Body of pancreas (tissue), 4 donors: Measurements from ENCODE around the gene SYT8. TPM values are rescaled to one million over a fixed set of nuclear protein-coding genes. Genes with fewer than 3 reads are reported as not detected.
"Not testable (repeated sequence)": the region's sequence is repeated elsewhere in the genome, so short reads cannot be mapped to it uniquely, and the experiment has no call there.

Source experiments
- ATAC-seq: fragments of 150-250 bp; one replicate; pipeline ENCODE4 v1.9.1; 2016
- DNase-seq, 4 donors: peaks; one replicate each; pipeline ENCODE4 v3.0.0-alpha.2; 2019
- H3K27ac ChIP-seq, 4 donors: fragments of 200-600 bp; sonication (generic); 1 replicate in 3 of 4; 2 replicates in 1 of 4; pipeline versions ENCODE4 v1.5.1 to v1.6.1; 2016 to 2019; ENCODE audit warnings: mild to moderate bottlenecking in 1 of 4, mixed read lengths in 1 of 4, moderate library complexity in 1 of 4
- H3K27me3 ChIP-seq, 2 donors: fragments of 200-600 bp; sonication (generic); one replicate each; pipeline ENCODE4 v1.6.0; 2016; ENCODE audit warnings: mild to moderate bottlenecking in 1 of 2
- H3K36me3 ChIP-seq, 2 donors: fragments of 200-600 bp; sonication (generic); replicated peaks in 1 of 2; 2 replicates each; pipeline ENCODE4 v1.5.1; 2016; ENCODE audit warnings: low read depth in 2 of 2; ENCODE audit not compliant: insufficient read depth in 1 of 2
- H3K4me1 ChIP-seq: fragments of 200-600 bp; sonication (generic); one replicate; pipeline ENCODE4 v1.6.0; 2016
- H3K4me3 ChIP-seq, 2 donors: fragments of 200-600 bp; sonication (generic); 1 replicate in 1 of 2; 2 replicates in 1 of 2; pipeline ENCODE4 v1.5.1; 2016 to 2019
- H3K9me3 ChIP-seq, 3 donors: fragments of 200-600 bp; sonication (generic); 1 replicate in 2 of 3; 2 replicates in 1 of 3; pipeline ENCODE4 v1.5.1; 2016
- CTCF ChIP-seq, 7 experiments: fragments of 450-650 bp in 4 of 7; fragments of 200-600 bp in 3 of 7; sonication (generic) in 3 of 7; IDR thresholded peaks; one replicate each; pipeline ENCODE4 v1.5.1; 2016 to 2019; ENCODE audit warnings: antibody characterized with exemption in 7 of 7
- POLR2A ChIP-seq, 3 donors: fragments of 450-650 bp; IDR thresholded peaks; one replicate each; pipeline ENCODE4 v1.6.1; 2016; ENCODE audit warnings: antibody characterized with exemption in 3 of 3, mild to moderate bottlenecking in 2 of 3
- WGBS, 2 donors: methylation state at CpG; one replicate each; pipeline ENCODE4 v1.1.5; 2017; 5-methylcytosine and 5-hydroxymethylcytosine counted together
- intact Hi-C: fragments of 100-400 bp; cut with DNase I; formaldehyde crosslinking; loops from one replicate; pipeline ENCODE4 v1.15.1; 2023
- total RNA-seq, 2 donors: library from RNA; depleted of rRNA; stranded (reverse); fragments of >200 nt; gene quantifications; one replicate each; pipeline ENCODE4 v1.1.0, GENCODE V29; 2016

SYT8 gene
- total RNA-seq, 2 donors from 2014 or later: 6.0 to 32.6 TPM

- Histone ChIP-seq H3K27ac (no peak overlapping the region), H3K4me1 (no peaks in the 10 kb centered on the region), H3K9me3 (no peaks in the 10 kb centered on the region), H3K4me3 (no peak overlapping the region), H3K27me3 (no peaks in the 10 kb centered on the region), H3K36me3 (no peaks in the 10 kb centered on the region)
- intact Hi-C loops: no loop called here
- no peak for ATAC-seq
- TF ChIP-seq POLR2A (IDR thresholded peaks at IDR 0.05): no peak
- TF ChIP-seq CTCF (IDR thresholded peaks at IDR 0.05): no peak
- DNase-seq: no peak
- 72 to 82% methylated on average over 12 of the region's 12 CpGs for WGBS, 2 donors
Measured at GRCh38 chr11:1792461-1792860, 42.3 kb upstream of the SYT8 start.

DNA sequence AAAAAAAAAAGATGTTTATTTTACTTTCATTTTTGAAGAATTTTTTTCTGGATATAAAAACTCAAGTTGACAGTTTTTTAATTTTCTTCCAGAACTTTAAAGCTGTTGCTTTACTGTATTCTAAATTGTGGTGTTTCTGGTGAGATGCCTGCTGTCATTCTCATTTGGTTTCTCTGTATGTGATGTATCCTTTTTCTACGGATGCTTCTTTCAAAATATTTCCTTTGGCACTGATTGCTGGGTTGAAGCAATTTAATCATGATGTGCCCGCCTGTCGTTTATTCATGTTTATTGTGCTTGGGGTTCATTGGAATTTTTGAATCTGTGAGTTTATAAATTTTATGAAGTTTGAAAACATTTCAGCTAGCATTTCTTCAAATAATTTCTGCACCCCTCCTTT, 41.7 kb upstream of the SYT8 start:
- Histone ChIP-seq H3K4me3 (no peak overlapping the region), H3K4me1 (no peaks in the 10 kb centered on the region), H3K27me3 (no peaks in the 10 kb centered on the region), H3K27ac (no peak overlapping the region), H3K36me3 (no peaks in the 10 kb centered on the region), H3K9me3 (no peaks in the 10 kb centered on the region)
- intact Hi-C loops: no loop called here
- TF ChIP-seq POLR2A (IDR thresholded peaks at IDR 0.05) (no peak), CTCF (IDR thresholded peaks at IDR 0.05) (no peak)
- ATAC-seq (no peak), DNase-seq (no peak)
- WGBS, 2 donors: 77 to 80% methylated on average over 3 of the region's 3 CpGs

- Histone ChIP-seq H3K36me3 (no peaks in the 10 kb centered on the region), H3K27me3 (no peaks in the 10 kb centered on the region), H3K4me1 (no peaks in the 10 kb centered on the region), H3K4me3 (no peak overlapping the region), H3K9me3 (no peaks in the 10 kb centered on the region), H3K27ac (no peak overlapping the region)
- DNase-seq (no peak), ATAC-seq (no peak)
- TF ChIP-seq CTCF (IDR thresholded peaks at IDR 0.05) (no peak), POLR2A (IDR thresholded peaks at IDR 0.05) (no peak)
- intact Hi-C loops: no loop called here
- WGBS, 2 donors: 72 to 76% methylated on average over 12 of the region's 12 CpGs
Measured at GRCh38 chr11:1796413-1797011, 38.3 kb upstream of the SYT8 start.

DNA sequence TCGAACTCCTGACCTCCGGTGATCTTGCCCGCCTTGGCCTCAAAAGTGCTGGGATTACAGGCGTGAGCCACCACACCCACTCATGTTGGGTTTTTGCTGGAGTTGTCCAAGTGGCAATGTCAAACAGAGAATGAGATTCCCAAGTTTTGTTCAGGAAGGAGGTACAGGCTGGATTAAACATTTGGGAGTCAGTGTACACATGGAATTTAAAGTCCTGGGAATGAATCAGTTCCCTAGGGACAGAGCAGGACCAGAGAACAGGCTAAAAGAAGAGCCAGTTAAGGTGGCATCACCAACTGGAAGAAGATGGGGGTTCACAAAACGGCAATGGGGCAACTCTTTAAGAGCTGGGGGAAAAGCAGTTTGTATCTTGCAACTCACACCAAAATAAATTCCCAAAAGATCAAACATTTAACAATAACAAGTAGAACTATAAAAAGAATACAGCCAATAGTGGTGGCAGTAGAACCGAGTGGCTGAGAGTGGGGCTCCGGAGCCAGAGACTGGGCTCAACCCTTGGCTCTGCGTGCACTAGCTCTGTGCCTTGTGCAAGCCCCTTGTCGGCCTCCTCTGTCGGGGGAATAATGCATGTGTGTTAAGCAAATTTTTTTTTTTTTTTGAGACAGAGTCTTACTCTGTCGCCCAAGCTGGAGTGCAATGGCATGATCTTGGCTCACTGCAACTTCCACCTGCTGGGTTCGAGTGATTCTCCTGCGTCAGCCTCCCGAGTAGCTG, 37.2 kb upstream of the SYT8 start:
- no peaks in the 10 kb centered on the region for H3K27me3 ChIP-seq
- WGBS, 2 donors: 85 to 86% methylated on average over 14 of the region's 14 CpGs
- intact Hi-C loops: no loop called here
- DNase-seq (no peak), ATAC-seq (no peak)
- no peak overlapping the region for H3K27ac ChIP-seq
- H3K4me1 ChIP-seq: no peaks in the 10 kb centered on the region
- TF ChIP-seq CTCF (IDR thresholded peaks at IDR 0.05): no peak
- TF ChIP-seq POLR2A (IDR thresholded peaks at IDR 0.05): no peak
- H3K36me3 ChIP-seq: no peaks in the 10 kb centered on the region
- H3K9me3 ChIP-seq: no peaks in the 10 kb centered on the region
- no peak overlapping the region for H3K4me3 ChIP-seq

DNA sequence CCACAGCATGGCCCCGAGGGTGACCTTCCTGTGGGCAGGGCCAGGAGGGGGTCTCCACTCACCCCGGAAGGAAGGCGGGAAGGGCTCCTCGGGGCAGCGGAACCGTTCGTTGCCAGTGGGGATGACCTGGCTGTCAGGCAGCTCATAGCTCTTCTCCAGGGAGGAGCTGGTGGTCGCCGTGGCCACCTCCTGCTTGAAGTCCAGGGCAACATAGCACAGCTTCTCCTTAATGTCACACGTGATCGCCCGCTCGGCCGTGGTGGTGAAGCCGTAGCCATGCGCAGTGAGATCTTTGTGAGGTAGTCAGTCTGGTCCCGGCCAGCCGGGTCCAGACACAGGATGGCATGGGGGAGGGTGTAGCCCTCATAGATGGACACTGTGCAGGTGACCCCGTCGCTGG, 31.5 kb upstream of the SYT8 start:
- Histone ChIP-seq H3K4me3 (no peak overlapping the region), H3K27me3 (no peaks in the 10 kb centered on the region), H3K4me1 (peaks cover 15% of the 10 kb centered on the region), H3K27ac (no peak overlapping the region), H3K9me3 (no peaks in the 10 kb centered on the region), H3K36me3 (no peaks in the 10 kb centered on the region)
- DNase-seq (no peak), ATAC-seq (no peak)
- WGBS, 2 donors: 96 to 98% methylated on average over 9 to 20 of the region's 20 CpGs
- no peak for TF ChIP-seq POLR2A (IDR thresholded peaks at IDR 0.05)
- no peak for TF ChIP-seq CTCF (IDR thresholded peaks at IDR 0.05)
- intact Hi-C loops: no loop called here

DNA sequence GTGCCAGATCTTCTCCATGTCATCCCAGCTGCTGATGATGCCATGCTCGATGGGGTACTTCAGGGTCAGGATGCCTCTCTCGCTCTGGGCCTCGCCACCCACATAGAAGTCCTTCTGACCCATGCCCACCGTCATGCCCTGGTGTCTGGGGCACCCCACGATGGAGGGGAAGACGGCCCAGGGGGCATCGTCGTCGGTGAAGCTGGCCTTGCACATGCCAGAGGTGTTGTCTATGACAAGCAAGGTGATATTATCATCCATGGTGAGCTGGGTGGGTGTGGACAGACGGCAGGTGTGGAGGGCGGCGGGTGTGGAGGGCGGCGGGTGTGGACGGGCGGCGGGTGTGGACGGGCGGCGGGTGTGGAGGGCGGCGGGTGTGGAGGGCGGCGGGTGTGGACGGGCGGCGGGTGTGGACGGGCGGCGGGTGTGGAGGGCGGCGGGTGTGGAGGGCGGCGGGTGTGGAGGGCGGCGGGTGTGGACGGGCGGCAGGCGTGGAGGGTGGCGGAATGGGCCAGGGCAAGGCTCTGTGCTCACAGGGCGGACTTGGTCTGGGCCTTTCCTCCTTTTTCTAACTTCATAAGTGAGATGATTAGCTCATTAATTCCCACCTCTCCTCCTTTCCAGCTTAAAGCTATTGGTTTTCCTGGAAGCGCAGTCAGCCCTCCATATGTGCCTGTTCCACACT, 30.8 kb upstream of the SYT8 start:
- H3K27me3 ChIP-seq, DNase-seq, H3K4me3 ChIP-seq, H3K36me3 ChIP-seq, ATAC-seq, H3K27ac ChIP-seq, H3K9me3 ChIP-seq, intact Hi-C loops: not testable (repeated sequence)
- WGBS, 2 donors: 92 to 94% methylated on average over 22 to 25 of the region's 42 CpGs
- peaks cover 16% of the 10 kb centered on the region for H3K4me1 ChIP-seq
